ENCODE measurements around the gene SPATA9.
"Not testable (repeated sequence)": the region's sequence is repeated elsewhere in the genome, so short reads cannot be mapped to it uniquely, and the experiment has no call there.

DNA sequence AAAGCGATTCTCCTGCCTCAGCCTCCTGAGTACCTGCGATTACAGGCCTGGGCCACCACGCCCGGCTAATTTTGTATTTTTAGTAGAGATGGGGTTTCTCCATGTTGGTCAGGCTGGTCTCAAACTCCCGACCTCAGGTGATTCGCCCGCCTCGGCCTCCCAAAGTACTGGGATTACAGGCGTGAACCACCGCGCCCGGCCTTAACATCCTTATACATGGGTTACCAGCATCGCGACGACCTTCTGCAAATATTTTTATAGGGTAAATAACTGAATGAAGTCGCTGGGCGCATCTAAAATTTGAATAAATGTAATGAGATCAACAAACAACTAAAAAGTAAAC lies 36.6 kb downstream of the SPATA9 start:
- TF ChIP-seq, protein P1, sequence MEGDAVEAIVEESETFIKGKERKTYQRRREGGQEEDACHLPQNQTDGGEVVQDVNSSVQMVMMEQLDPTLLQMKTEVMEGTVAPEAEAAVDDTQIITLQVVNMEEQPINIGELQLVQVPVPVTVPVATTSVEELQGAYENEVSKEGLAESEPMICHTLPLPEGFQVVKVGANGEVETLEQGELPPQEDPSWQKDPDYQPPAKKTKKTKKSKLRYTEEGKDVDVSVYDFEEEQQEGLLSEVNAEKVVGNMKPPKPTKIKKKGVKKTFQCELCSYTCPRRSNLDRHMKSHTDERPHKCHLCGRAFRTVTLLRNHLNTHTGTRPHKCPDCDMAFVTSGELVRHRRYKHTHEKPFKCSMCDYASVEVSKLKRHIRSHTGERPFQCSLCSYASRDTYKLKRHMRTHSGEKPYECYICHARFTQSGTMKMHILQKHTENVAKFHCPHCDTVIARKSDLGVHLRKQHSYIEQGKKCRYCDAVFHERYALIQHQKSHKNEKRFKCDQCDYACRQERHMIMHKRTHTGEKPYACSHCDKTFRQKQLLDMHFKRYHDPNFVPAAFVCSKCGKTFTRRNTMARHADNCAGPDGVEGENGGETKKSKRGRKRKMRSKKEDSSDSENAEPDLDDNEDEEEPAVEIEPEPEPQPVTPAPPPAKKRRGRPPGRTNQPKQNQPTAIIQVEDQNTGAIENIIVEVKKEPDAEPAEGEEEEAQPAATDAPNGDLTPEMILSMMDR (IDR thresholded peaks at IDR 0.05 in 2 of 3, conservative IDR thresholded peaks at IDR 0.05 in 1 of 3; ENCODE audit: borderline replicate concordance in 1 of 3, insufficient read depth in 1 of 3, low read depth in 2 of 3, low read length in 2 of 3): 0 out of 6 replicates have a peak, but pooled peaks of 1 of the 3 experiments have one; percentile 9
- TF ChIP-seq TCF7L2 (IDR thresholded peaks at IDR 0.05; ENCODE audit: borderline replicate concordance, extremely low read depth, insufficient read depth, insufficient read length); CEBPB (IDR thresholded peaks at IDR 0.05; ENCODE audit: low read depth); ZNF274 (IDR thresholded peaks at IDR 0.05; ENCODE audit: low read depth, low read length); EZH2 (IDR thresholded peaks at IDR 0.05); RAD21 (IDR thresholded peaks at IDR 0.05; ENCODE audit: low read depth); EZH2phosphoT487 (IDR thresholded peaks at IDR 0.05; ENCODE audit: borderline replicate concordance); YY1 (IDR thresholded peaks at IDR 0.05; ENCODE audit: extremely low read depth, insufficient replicate concordance, low read depth, low read length); POLR2AphosphoS5 (IDR thresholded peaks at IDR 0.05; ENCODE audit: low read depth, low read length); CBX3 (IDR thresholded peaks at IDR 0.05; ENCODE audit: low read depth): not testable (repeated sequence)
- TF ChIP-seq, protein P2, sequence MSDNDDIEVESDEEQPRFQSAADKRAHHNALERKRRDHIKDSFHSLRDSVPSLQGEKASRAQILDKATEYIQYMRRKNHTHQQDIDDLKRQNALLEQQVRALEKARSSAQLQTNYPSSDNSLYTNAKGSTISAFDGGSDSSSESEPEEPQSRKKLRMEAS (IDR thresholded peaks at IDR 0.05): not testable (repeated sequence)

Data from HCT116 (cell line).